Endodermal cell (in vitro differentiated cells): Measurements from ENCODE around the gene SRCAP. TPM values are rescaled to one million over a fixed set of nuclear protein-coding genes. Genes with fewer than 3 reads are reported as not detected.

Experiments
- DNase-seq: peaks from one replicate; pipeline ENCODE4 v3.0.0-alpha.2; 2017
- H3K27ac ChIP-seq: 2 replicates; pipeline ENCODE4 v1.5.1; 2013; ENCODE audit warnings: mild to moderate bottlenecking, low read depth, low read length, moderate library complexity
- H3K27me3 ChIP-seq: 2 replicates; pipeline ENCODE4 v1.6.1; 2013; ENCODE audit warnings: mild to moderate bottlenecking, low read length, moderate library complexity; ENCODE audit not compliant: insufficient read depth, control insufficient read depth, poor library complexity, severe bottlenecking
- H3K36me3 ChIP-seq: 2 replicates; pipeline ENCODE4 v1.7.0; 2013; ENCODE audit warnings: mild to moderate bottlenecking, low read length, moderate library complexity; ENCODE audit not compliant: control insufficient read depth, insufficient read depth
- H3K4me1 ChIP-seq: one replicate; pipeline ENCODE4 v1.7.0; 2013; ENCODE audit warnings: low read length; ENCODE audit not compliant: control insufficient read depth, insufficient read depth
- H3K4me3 ChIP-seq: 2 replicates; pipeline ENCODE4 v1.5.1; 2013; ENCODE audit warnings: mild to moderate bottlenecking, low read length, moderate library complexity
- H3K9ac ChIP-seq: 2 replicates; pipeline ENCODE4 v1.6.1; 2013; ENCODE audit warnings: mild to moderate bottlenecking, low read length, moderate library complexity; ENCODE audit not compliant: poor library complexity, severe bottlenecking; ENCODE audit errors: extremely low read depth
- H3K9me3 ChIP-seq: 2 replicates; pipeline ENCODE4 v1.6.1; 2013; ENCODE audit warnings: mild to moderate bottlenecking, low read length, moderate library complexity; ENCODE audit not compliant: control insufficient read depth
- H3K27ac Mint-ChIP-seq: 2 replicates; pipeline ENCODE4 v1.8.0; 2020; ENCODE audit warnings: mixed read lengths
- H3K27me3 Mint-ChIP-seq: 2 replicates; pipeline ENCODE4 v1.8.0; 2021; ENCODE audit warnings: mild to moderate bottlenecking, mixed read lengths; ENCODE audit not compliant: insufficient read depth
- H3K36me3 Mint-ChIP-seq: 2 replicates; pipeline ENCODE4 v1.8.0; 2020; ENCODE audit warnings: low read depth, mixed read lengths
- H3K4me1 Mint-ChIP-seq: 2 replicates; pipeline ENCODE4 v1.8.0; 2020; ENCODE audit warnings: mixed read lengths
- H3K4me3 Mint-ChIP-seq: 2 replicates; pipeline ENCODE4 v1.8.0; 2020; ENCODE audit warnings: mild to moderate bottlenecking, moderate library complexity, mixed read lengths
- H3K9me3 Mint-ChIP-seq: 2 replicates; pipeline ENCODE4 v1.8.0; 2020; ENCODE audit warnings: mild to moderate bottlenecking, mixed read lengths
- WGBS, 2 experiments: methylation state at CpG; one replicate each; pipeline versions ENCODE4 v1.1.5 to v1.1.7; 2013; ENCODE audit warnings: missing lambda C conversion rate in 2 of 2, mixed read lengths in 1 of 2; ENCODE audit not compliant: insufficient coverage in 1 of 2, insufficient read length in 1 of 2; 5-methylcytosine and 5-hydroxymethylcytosine counted together
- total RNA-seq, 2 donors: library from RNA; stranded (reverse); fragmentation: NEBNext Ultra II Directional in 1 of 2; extraction: Animal tissue kit (Norgen Biotek cat#: 25700) in 1 of 2; gene quantifications; 2 replicates in 1 of 2; 3 replicates in 1 of 2; pipeline ENCODE4 v1.2.1, GENCODE V29; 2021
- TF ChIP-seq, protein P1 (sequence below): fragments of 200-600 bp; sonication (generic); conservative IDR thresholded peaks from 2 replicates; pipeline ENCODE4 v1.5.0; 2021; ENCODE audit warnings: antibody characterized with exemption, mild to moderate bottlenecking

The SRCAP gene
- total RNA-seq, 2 donors from 2014 or later: 57.7 to 66.9 TPM

DNA sequence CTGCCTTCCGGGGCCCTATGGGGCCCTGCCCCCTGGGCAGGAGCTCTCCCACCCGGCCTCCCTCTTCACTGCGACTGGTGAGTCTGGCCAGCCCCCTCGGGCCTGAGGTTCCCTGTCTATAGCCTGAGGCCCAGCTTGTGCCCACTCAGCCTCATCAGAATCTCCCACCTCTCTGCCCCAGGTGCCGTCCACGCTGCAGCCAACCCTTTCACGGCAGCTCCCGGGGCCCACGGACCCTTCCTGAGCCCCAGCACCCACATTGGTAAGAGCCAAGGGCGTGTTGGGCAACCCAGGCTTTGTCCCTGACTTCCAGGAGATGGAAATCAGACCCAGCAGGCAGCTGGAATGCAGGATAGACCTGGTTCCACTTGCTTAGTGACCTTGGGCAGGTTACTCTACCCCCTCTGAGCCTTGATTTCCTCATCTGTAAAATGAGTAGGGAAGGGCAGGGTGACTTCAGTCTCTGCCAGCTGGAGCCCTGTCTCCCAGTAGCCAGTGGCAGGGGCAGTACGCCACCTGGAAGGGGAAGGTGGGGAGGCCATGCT is 31.5 kb upstream of the SRCAP start:
- Histone ChIP-seq H3K9me3 (no peaks in the 10 kb centered on the region), H3K4me3 (no peak overlapping the region), H3K27ac (no peak overlapping the region), H3K27me3 (peaks cover 7% of the 10 kb centered on the region), H3K9ac (no peak overlapping the region), H3K4me1 (no peaks in the 10 kb centered on the region), H3K36me3 (peaks cover 51% of the 10 kb centered on the region)
- TF ChIP-seq, protein P1, sequence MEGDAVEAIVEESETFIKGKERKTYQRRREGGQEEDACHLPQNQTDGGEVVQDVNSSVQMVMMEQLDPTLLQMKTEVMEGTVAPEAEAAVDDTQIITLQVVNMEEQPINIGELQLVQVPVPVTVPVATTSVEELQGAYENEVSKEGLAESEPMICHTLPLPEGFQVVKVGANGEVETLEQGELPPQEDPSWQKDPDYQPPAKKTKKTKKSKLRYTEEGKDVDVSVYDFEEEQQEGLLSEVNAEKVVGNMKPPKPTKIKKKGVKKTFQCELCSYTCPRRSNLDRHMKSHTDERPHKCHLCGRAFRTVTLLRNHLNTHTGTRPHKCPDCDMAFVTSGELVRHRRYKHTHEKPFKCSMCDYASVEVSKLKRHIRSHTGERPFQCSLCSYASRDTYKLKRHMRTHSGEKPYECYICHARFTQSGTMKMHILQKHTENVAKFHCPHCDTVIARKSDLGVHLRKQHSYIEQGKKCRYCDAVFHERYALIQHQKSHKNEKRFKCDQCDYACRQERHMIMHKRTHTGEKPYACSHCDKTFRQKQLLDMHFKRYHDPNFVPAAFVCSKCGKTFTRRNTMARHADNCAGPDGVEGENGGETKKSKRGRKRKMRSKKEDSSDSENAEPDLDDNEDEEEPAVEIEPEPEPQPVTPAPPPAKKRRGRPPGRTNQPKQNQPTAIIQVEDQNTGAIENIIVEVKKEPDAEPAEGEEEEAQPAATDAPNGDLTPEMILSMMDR: no peak
- WGBS, 2 experiments: 96 to 97% methylated on average over 7 to 11 of the region's 11 CpGs
- DNase-seq: no peak
- Mint-ChIP-seq H3K27ac (no peak overlapping the region), H3K9me3 (no peaks in the 10 kb centered on the region), H3K4me3 (no peak overlapping the region), H3K4me1 (no peaks in the 10 kb centered on the region), H3K36me3 (peaks cover 68% of the 10 kb centered on the region), H3K27me3 (peaks cover 78% of the 10 kb centered on the region)

DNA sequence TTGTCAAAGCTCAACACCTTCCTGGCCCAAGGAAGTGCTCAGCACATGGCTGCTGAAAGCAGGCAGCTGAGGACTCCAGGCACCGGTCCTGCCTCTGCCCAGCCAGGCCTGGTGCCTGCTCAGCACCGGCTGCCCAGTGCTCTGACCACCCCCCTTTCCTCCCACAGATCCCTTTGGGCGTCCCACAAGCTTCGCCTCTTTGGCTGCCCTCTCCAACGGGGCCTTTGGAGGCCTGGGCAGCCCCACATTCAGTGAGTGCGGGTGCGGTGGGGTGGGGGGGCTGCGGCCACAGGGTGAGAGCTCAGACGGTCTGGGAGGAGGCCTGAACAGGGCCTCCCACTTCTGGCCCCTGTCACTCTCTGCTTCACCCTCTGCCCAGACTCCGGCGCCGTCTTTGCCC is 30.6 kb upstream of the SRCAP start:
- Mint-ChIP-seq H3K4me1 (no peaks in the 10 kb centered on the region), H3K27ac (no peak overlapping the region), H3K27me3 (peaks cover 83% of the 10 kb centered on the region), H3K9me3 (no peaks in the 10 kb centered on the region), H3K4me3 (no peak overlapping the region), H3K36me3 (peaks cover 58% of the 10 kb centered on the region)
- Histone ChIP-seq H3K27ac (no peak overlapping the region), H3K9ac (no peak overlapping the region), H3K36me3 (peaks cover 41% of the 10 kb centered on the region), H3K4me1 (no peaks in the 10 kb centered on the region), H3K27me3 (peaks cover 17% of the 10 kb centered on the region), H3K4me3 (no peak overlapping the region), H3K9me3 (no peaks in the 10 kb centered on the region)
- TF ChIP-seq, protein P1: no peak
- 96% methylated on average over 3 to 12 of the region's 12 CpGs for WGBS, 2 experiments
- no peak for DNase-seq

GRCh38 chr16:30669026-30669902 is 29.7 kb upstream of the SRCAP start:
- no peaks in the 10 kb centered on the region for H3K4me1 ChIP-seq
- no peaks in the 10 kb centered on the region for H3K9me3 ChIP-seq
- 96 to 98% methylated on average over 17 to 41 of the region's 41 CpGs for WGBS, 2 experiments
- TF ChIP-seq, protein P1: no peak
- H3K27me3 ChIP-seq: peaks cover 25% of the 10 kb centered on the region
- H3K36me3 ChIP-seq: peaks cover 36% of the 10 kb centered on the region
- Mint-ChIP-seq H3K4me1 (no peaks in the 10 kb centered on the region), H3K27me3 (peaks cover 87% of the 10 kb centered on the region), H3K4me3 (no peak overlapping the region), H3K27ac (no peak overlapping the region), H3K9me3 (no peaks in the 10 kb centered on the region), H3K36me3 (peaks cover 53% of the 10 kb centered on the region)
- no peak for DNase-seq
- H3K9ac ChIP-seq: no peak overlapping the region
- no peak overlapping the region for H3K4me3 ChIP-seq
- no peak overlapping the region for H3K27ac ChIP-seq
